RWPE2 (cell line): ENCODE data around the gene BRD7.

Source experiments
- ATAC-seq: fragments of 200-7000 bp; cut with Tn5 transposase; 3 replicates; pipeline ENCODE4 v1.9.1; 2021; ENCODE audit warnings: low read depth
- DNase-seq: peaks from one replicate; pipeline ENCODE4 v3.0.0-alpha.2; 2020; ENCODE audit warnings: low spot score
- H3K27ac ChIP-seq: fragments of 450-650 bp; 2 replicates; pipeline ENCODE4 v1.5.1; 2017; ENCODE audit warnings: mild to moderate bottlenecking; ENCODE audit not compliant: poor library complexity, severe bottlenecking
- H3K27me3 ChIP-seq: fragments of 250-450 bp; sonication (Bioruptor Pico); 2 replicates; pipeline ENCODE4 v1.5.1; 2021; ENCODE audit warnings: mild to moderate bottlenecking, moderate library complexity; ENCODE audit not compliant: insufficient read depth, poor library complexity, severe bottlenecking
- H3K36me3 ChIP-seq: fragments of 250-450 bp; sonication (Bioruptor Pico); 2 replicates; pipeline ENCODE4 v1.5.1; 2020; ENCODE audit warnings: low read depth, mild to moderate bottlenecking, moderate library complexity
- H3K4me1 ChIP-seq: fragments of 250-450 bp; sonication (Bioruptor Pico); 2 replicates; pipeline ENCODE4 v1.5.1; 2021; ENCODE audit warnings: mild to moderate bottlenecking, moderate library complexity; ENCODE audit not compliant: insufficient read depth, poor library complexity, severe bottlenecking
- H3K4me3 ChIP-seq: fragments of 250-450 bp; sonication (Bioruptor Pico); 2 replicates; pipeline ENCODE4 v1.5.1; 2021; ENCODE audit warnings: mild to moderate bottlenecking, moderate library complexity; ENCODE audit not compliant: severe bottlenecking
- H3K9me3 ChIP-seq: fragments of 250-450 bp; sonication (Bioruptor Pico); 2 replicates; pipeline ENCODE4 v1.5.1; 2021; ENCODE audit warnings: mild to moderate bottlenecking, moderate library complexity; ENCODE audit not compliant: severe bottlenecking
- TF ChIP-seq, protein P1 (sequence below): fragments of 450-650 bp; IDR thresholded peaks from one replicate; pipeline ENCODE4 v1.5.1; 2017; ENCODE audit warnings: mild to moderate bottlenecking, moderate library complexity; ENCODE audit not compliant: poor library complexity, severe bottlenecking

Gene BRD7

DNA sequence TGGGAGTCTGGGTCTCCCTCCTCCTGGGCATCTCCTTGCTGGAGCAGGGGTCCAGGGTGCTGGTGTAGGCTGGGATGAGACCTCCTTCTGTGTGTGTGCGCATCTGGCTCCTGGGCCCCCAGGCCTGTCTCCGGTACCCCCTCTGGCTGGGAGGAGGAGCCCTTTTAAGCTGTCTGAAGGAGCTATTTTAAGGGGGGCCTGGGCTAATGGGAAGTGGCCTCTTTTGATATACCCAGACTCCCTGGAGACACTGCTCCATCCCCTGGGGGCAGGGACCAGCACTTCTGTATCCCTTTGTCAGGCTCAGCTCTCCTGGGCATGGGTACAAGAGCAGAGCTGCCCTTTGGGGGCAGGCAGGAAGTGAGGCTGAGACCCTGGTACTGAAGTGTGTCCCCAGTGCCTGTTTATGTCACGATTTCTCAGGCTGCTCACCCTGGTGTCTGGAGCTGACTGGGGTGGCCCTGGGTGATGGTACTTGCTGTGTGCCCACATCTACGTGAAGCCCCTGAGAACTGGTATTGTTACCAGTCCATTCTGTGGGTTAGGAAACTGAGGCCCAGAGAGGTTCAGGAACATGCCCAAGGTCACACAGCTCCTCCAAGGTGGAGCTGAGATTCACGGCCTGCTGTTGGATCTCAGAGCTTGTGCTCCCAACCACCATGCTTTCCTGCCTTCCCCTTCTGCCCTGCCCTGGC is 96.0 kb downstream of the BRD7 start:
- Histone ChIP-seq H3K27me3 (no peaks in the 10 kb centered on the region), H3K4me3 (no peak overlapping the region), H3K36me3 (no peaks in the 10 kb centered on the region), H3K4me1 (no peaks in the 10 kb centered on the region), H3K9me3 (no peaks in the 10 kb centered on the region), H3K27ac (no peak overlapping the region)
- DNase-seq (peak; percentile 35), ATAC-seq (no peak)
- TF ChIP-seq, protein P1, sequence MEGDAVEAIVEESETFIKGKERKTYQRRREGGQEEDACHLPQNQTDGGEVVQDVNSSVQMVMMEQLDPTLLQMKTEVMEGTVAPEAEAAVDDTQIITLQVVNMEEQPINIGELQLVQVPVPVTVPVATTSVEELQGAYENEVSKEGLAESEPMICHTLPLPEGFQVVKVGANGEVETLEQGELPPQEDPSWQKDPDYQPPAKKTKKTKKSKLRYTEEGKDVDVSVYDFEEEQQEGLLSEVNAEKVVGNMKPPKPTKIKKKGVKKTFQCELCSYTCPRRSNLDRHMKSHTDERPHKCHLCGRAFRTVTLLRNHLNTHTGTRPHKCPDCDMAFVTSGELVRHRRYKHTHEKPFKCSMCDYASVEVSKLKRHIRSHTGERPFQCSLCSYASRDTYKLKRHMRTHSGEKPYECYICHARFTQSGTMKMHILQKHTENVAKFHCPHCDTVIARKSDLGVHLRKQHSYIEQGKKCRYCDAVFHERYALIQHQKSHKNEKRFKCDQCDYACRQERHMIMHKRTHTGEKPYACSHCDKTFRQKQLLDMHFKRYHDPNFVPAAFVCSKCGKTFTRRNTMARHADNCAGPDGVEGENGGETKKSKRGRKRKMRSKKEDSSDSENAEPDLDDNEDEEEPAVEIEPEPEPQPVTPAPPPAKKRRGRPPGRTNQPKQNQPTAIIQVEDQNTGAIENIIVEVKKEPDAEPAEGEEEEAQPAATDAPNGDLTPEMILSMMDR = no peak

DNA sequence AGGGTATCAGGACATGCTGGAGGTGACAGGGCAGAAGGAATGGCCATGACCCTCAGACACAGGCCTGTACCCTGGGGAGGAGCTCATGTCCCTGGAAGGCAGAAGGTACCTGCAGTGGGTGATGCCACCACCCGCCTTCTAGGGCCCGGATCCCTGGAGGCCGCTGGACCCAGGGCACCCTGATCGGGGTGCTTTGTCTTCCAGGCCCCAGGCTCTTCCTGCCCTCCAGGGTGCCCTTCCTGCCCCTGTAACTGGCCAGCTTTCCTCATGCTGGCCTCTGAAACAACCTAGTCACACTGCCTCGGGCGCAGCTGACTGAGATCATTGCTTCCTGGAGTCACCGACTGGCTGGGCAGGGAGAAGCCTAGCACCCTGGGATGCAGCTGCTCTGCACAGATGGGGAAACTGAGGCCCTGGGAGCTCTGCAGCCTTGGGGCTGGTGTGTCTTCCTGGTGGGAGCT is 96.6 kb downstream of the BRD7 start:
- H3K27ac ChIP-seq = no peak overlapping the region
- ATAC-seq = no peak

DNA sequence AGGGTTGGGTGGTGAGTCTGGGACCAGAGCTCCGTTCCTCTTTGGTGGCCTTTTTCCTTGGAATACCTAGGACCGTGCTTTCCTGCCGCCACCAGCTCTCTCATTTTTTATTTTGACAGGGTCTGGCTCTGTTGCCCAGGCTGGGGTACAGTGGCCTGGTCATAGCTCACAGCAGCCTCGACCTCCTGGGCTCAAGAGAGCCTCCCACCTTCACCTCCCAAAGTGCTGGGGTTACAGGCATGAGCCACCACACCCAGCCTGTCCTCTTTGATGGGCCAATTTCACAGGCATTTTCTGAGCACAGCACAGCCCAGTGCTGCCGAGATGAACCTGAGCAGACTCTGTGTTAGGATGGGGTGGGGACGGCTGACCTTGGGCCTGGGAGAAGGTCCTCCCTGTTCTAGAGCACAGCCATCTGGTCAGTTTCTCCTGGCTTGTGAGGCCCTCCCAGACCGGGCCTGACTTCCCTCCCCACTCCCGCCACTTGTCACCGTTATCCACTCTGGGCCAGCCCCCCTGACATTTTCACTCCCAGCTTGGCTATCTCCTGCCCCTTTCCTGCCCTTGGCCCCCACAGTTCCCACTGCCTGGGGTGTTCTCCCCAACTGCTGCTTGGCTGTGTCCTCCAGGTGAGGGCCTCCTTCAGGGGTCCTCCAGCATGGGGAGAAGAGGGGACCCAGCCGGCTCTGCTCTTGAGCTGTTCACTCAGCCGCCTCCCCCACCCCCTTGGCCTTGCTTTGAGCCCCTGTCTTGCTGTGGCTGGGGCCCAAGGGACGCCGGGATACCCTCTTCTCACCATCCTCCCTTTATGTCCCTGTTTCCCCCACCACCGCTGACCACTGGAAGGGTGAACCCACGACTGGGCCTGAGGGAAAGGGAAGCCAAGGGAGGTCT is 97.4 kb downstream of the BRD7 start:
- peaks cover 7% of the 10 kb centered on the region for H3K4me1 ChIP-seq
- H3K36me3 ChIP-seq = no peaks in the 10 kb centered on the region
- no peaks in the 10 kb centered on the region for H3K9me3 ChIP-seq
- no peak overlapping the region for H3K4me3 ChIP-seq
- TF ChIP-seq, protein P1 = no peak
- no peaks in the 10 kb centered on the region for H3K27me3 ChIP-seq
- ATAC-seq (no peak), DNase-seq (peak; percentile 57)
- no peak overlapping the region for H3K27ac ChIP-seq

More for the DNA sequence above, 96.6 kb downstream of the BRD7 start:
- Histone ChIP-seq H3K9me3 (no peaks in the 10 kb centered on the region), H3K4me1 (no peaks in the 10 kb centered on the region), H3K27me3 (no peaks in the 10 kb centered on the region), H3K4me3 (no peak overlapping the region), H3K36me3 (no peaks in the 10 kb centered on the region)
- peak; percentile 67 for DNase-seq
- TF ChIP-seq, protein P1 = no peak

DNA sequence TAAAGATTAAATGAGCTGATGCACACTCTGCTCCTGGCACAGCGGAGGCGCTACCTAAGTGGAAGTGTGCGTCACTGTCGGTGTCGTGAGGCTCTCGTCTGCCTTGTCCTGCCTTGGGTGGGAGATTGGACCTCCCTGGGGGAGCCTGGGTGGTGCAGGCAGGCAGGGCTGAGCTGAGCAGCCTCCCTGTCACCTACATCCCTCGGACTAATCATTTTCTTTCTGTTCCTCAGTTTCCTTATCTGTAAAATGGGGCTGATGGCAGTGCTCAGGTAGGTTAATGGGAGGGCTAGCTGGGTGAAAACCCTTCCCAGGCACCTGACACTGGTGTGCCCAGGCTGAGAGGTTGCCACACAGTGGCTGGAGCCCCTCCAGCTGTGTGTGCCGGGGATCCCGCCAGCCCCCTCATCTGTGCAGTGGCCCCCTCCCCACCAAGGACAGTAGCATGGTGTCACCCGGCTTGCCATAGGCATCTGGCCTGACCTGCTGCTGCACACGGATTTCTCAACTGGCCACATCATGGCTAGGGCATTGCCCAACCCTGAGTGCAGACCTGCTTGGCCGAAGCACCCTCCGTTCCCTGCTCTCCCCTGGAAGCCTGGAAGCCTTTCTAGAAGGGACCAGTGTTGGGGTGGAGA is 98.2 kb downstream of the BRD7 start:
- H3K27me3 ChIP-seq = no peaks in the 10 kb centered on the region
- H3K4me3 ChIP-seq = no peak overlapping the region
- H3K27ac ChIP-seq = no peak overlapping the region
- TF ChIP-seq, protein P1 = no peak
- ATAC-seq (no peak), DNase-seq (peak; percentile 43)
- no peaks in the 10 kb centered on the region for H3K9me3 ChIP-seq
- peaks cover 12% of the 10 kb centered on the region for H3K4me1 ChIP-seq
- H3K36me3 ChIP-seq = no peaks in the 10 kb centered on the region
